Activated CD4-positive, CD25-positive, alpha-beta regulatory T cell treated with anti-CD3 and anti-CD28 coated beads, Interleukin-2, amount 50 U/mL, for 72 hours (primary cell): ENCODE results near the gene ALX4.

Experiments used
- DNase-seq: peaks from one replicate; pipeline ENCODE4 v3.0.0; 2021

Gene ALX4

DNA sequence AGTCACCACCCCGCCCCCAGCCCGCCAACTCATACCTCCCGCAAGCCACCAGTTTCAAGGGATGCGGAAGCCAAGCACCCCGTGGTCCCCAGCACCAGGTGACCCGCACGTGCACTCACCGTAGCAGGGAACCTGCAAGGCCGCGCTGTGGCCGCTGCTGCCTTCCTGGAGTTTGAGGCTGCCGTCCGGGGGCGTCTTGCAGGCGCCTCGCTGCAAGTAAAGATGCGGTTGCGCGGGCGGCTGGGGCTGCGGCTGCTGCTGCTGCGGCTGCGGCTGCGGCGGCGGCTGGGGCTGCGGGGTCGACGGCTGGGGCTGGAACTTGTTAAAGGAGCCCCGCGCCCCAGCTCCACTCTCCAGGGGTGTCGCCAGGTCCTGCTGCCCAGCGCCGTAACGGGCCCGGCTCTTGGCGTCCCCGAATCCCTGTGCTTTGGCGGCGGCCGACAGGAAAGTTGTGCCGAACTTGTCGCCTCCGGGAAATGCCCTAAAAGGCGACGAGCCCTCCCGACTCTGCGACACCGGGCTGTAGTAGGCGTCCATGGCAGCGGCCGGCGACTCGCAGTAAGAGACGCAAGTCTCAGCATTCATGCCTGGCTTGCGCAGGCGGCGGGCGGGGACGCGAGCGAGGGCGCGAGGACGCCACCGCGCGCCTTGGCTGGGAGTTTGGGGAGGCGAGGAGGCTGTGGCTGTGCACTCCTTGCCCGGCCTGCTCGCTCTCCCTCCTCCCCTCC is at the start of gene ALX4:
ALX4 (minus strand) TSS at position 662 of the 728 bp plus-strand sequence; CDS start at position 585, 77 bp downstream.
- no peak for DNase-seq

GRCh38 chr11:44359162-44359561 is 49.2 kb upstream of the ALX4 start:
- no peak for DNase-seq

DNA sequence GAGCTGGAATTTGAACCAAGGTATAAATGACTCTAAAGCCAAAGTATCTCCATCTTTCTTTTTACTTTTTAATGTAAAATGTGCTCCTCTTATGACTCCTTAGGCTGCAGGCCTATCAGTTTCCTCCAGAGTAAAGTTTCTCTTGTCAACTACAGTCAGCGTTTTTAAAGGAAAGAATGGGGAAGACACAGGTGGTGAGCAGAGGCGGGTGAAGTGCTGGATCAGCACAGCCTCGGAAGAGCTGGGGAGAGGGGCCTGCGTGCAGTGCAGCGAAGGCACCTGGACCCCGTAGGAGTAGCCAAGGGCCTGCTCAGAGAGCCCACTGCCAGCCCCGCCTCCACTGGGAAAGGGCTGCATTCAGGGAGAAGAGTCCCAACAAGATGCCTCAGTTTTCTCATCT is 48.8 kb upstream of the ALX4 start:
- DNase-seq: no peak

DNA sequence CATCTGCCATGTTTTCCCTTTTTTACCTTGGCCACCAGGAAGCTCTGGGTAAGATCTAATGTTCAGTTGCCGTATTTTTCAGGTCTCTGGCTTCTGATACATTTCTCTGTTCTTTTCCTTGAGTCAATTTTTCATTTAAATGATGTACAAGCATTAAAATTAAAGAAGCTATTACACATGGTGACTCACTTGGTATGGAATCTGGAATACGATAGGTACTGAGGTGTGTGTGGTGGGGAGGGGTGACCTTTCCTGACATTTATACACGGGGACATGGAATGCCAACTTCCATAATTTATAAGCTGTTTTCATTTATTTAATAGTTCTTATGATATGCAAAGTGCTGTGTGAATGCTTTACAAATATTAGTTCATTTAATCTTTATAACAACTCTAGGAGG is 47.8 kb upstream of the ALX4 start:
- no peak for DNase-seq

GRCh38 chr11:44356351-44356750 is 46.4 kb upstream of the ALX4 start:
- DNase-seq: no peak

DNA sequence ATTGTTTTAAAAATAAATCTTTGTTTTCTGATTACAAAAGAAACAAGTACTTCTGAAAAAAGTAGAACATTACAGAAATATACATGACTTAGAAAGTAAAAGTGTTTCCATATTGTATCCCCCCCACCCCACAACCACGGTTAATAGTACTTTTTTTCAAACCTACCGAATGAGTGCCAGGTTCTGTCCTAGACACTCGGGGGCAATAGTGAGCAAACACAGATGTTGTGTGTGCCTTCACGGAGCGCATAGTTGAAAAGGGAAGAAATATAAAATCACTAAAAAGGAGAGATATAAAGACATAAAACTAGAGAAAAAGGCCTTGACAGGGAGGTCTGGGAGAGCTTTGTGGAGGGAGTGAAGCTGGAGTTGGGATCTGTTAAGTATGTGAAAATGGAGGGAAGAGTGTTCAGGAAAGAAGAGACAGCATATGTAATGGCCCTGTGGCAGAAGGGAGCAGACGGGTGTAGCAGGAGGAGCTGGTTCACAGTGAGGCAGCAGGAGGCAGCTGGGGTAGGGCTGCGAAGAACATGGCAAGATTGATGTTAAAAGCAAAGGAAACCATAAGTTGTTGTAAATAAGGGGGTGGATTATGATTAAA is 42.1 kb upstream of the ALX4 start:
- DNase-seq: no peak

GRCh38 chr11:44351006-44351660 is 41.2 kb upstream of the ALX4 start:
- DNase-seq: no peak

DNA sequence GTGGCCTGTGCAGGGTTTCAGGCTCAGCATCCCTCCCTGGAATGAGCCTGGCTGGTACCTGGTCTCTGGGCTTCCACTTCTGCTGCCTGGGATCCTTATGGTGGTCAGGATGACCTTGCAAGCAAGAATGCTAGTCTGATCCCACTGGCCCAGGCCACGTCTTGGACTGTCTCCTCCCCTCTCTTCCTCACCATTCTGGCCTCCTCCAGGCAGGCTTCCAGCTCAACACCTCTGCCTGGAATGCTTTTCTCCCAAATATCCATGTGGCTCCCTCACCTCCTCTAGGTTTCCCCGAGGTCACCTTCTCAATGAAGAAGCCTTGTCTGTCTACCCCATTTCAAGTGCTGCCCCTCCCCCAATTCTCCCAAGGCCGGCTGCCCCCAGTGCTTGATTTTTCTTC is 39.4 kb upstream of the ALX4 start:
- no peak for DNase-seq

DNA sequence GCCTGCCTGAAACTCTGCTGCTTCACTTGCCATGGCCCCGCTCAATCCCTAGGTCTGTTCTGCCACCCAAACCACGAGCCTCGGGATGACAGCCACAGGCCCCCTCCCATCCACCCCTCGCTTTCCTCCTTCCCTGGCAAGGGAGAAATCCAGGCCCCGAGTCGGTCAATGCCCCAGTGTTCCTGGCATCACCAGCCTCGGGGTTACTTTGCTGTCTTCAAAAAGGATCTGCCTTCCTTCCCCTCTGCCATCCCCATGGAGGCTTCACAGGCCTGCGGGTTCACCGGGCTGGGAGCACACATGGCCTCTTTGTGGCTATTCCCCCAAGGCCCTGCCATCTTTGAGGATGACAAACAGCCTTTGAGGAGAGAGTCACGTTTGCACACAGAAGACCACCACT is 38.8 kb upstream of the ALX4 start:
- DNase-seq: no peak

DNA sequence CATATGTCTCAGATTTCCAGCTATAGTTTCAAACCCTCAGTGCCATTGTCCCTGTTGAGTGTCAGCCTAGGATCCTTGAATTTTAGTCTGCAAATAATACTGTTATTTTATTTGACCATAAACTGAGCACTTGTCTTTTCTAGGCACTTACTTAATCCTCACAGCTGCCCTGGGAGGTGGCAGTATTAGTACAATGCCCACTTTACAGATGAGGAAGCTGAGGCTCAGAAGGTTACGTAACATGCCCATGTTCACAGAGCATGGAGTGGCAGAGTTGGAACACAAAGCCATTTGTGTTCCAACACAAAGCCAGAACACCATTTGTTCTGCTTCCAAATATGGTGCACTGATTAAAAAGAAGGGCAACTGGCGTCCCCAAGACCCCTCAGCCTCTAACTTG is 38.2 kb upstream of the ALX4 start:
- DNase-seq: no peak

DNA sequence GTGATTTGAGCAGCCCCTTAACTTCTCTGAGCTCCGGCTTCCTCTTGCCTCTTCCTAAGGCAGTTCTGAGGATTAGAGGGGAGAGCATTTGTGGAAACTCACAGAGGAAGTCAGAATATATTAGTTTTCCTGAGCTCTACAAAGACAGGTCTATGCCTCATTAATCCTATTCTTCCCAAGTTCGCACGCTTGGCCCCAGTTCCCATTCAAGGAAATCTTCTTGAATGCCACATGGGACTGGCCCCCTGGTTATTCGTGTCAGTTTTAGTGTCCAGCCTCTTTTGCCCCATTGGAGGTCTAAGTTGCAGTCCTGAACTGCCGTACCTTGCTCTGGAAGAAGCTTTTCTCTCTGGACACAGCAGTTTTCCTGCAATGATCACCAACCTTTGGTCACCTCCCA is 37.6 kb upstream of the ALX4 start:
- DNase-seq: no peak

GRCh38 chr11:44346983-44347382 is 37.0 kb upstream of the ALX4 start:
- DNase-seq: no peak

DNA sequence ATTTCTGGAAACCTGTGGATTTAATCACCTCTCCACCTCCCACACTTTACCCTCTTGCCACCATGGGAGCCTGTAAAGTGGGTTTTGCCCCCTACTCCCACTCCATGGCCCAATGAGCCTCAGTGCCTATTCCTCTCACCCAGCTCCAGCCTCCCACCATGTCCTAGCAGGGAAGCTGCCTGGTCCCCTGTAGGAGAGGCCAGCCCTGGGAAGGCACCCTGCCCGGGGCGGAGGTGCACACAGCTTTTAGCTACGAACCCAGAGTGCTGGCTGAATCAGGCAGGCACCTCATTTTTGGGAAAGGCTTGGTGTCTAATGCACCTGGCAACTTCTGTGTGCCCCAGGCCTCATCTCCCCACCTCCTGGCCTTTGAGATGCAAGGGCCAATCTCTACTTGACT is 35.8 kb upstream of the ALX4 start:
- DNase-seq: no peak

DNA sequence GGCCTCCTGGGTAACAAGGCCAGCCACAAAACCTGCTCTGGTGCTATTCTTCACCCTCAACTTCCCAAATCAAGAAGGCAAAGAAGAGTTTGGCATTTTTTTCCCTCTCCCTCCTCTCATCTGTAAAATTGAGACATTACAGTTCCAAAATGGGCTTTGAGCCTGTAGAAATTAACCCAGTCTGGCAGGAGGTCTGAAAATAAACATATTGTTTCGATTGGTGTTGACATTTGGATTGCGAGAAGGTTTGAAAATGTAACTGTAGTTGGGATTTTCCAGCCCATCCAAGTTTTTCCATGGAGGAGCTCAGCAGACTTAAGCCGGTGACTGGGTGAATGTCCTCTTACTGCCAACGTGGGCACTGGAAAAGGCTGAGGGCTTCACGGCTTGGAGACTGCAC is 35.0 kb upstream of the ALX4 start:
- no peak for DNase-seq

DNA sequence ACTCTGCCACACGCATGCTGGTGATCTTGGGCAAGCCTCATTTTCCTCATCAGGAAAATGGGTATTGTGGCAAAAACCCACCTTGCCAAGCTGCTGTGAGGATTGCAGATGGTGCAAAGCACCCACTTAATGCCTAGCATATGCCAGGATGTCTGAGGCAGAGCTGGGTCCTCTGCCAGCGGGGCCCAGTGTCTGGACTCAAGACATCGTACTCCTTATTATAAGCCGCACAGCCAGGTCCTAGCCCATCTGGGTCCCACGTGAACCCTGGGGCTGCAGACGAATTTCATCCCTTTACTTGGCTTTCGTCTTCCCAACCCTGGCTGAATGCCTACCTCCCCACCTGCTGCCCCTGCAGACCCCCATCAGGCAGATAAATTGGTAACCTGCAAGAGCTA is 34.5 kb upstream of the ALX4 start:
- no peak for DNase-seq

DNA sequence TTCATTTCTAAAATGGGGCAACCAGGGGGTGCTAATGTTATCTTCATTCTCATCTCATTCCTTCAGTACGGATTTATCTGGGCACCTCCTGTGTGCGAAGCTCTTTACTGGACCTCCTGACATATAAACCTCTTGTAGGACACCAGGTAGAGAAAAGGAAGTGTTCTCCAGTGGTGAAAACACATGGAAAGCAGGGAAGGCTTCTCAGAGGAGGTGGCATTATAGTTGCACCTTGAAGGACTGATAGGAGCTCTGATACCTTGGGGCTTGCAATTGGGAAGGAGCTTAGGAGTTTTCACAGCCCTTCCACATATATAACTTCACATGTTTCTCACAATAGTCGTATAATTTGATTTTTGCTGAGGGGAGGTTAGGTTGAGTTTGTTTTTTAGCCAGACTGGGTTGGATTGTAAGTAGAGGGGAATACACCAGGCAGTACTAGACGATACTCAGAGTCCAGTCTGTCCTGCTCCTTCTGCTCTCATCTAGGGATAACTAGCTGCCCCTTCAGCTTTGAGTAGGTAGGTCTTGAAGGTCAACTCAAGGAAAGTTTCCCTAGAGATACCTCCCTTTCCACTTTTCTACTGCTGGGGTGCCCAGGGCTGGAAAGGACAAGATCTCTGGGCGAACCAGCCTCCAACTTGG is 34.0 kb upstream of the ALX4 start:
- DNase-seq: no peak

- no peak for DNase-seq
Observed at GRCh38 chr11:44342616-44343015, 32.7 kb upstream of the ALX4 start.

DNA sequence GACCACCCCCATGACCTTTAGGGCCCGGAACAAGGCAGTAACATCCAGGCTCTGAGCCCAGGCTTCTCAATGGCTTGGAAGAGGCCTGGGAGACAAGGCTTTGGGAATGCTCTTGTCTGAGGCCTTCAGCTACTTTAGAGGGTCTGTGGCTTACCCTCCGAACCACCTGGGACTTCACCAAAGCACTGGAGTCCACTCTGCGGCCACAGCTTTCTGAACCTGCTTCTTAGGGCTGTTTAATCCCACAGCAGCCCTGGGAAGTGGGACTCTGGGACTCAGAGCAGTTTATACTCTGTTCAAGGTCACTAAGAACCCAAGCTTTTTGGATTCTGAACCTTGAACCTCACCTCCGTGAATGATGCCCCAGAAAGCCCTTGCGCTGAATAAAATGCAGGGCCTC is 30.7 kb upstream of the ALX4 start:
- DNase-seq: no peak

- no peak for DNase-seq
Observed at GRCh38 chr11:44339530-44339883, 29.6 kb upstream of the ALX4 start.

GRCh38 chr11:44338698-44339529 is 29.0 kb upstream of the ALX4 start:
- DNase-seq: no peak

GRCh38 chr11:44338026-44338425 is 28.1 kb upstream of the ALX4 start:
- no peak for DNase-seq

DNA sequence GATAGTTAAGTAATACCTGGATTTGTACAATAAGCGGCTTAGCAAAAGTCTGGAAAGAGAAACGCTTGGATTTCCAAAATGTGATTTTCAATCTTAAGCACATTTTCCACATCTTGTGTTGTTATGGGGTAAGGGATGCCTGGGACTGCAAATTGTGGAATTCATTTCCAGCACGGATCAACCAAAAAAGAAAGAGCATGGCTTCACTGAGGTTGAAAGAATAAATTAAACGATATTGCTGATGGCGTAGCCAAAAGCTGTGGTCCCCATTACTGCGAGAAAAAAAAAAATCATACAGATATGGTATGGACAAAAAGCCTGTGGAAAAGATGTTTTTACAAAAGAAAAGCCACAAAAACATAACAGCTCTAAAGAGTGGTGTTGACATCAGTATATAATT is 26.0 kb upstream of the ALX4 start:
- DNase-seq: no peak
